HEK293T (cell line): ENCODE results near the gene PRSS38.

Experiments
- ARNT ChIP-seq: fragments of 450-650 bp; IDR thresholded peaks from 2 replicates; pipeline ENCODE4 v1.6.1; 2017; ENCODE audit warnings: mild to moderate bottlenecking
- BHLHE40 ChIP-seq: fragments of 450-650 bp; IDR thresholded peaks from 2 replicates; pipeline ENCODE4 v1.6.1; 2016; ENCODE audit warnings: mild to moderate bottlenecking, moderate library complexity, borderline replicate concordance
- ELF4 ChIP-seq: fragments of 450-650 bp; IDR thresholded peaks from 2 replicates; pipeline ENCODE4 v1.6.1; 2017; ENCODE audit warnings: antibody characterized with exemption
- FOXA1 ChIP-seq: fragments of 450-650 bp; IDR thresholded peaks from 2 replicates; pipeline ENCODE4 v1.6.1; 2016; ENCODE audit warnings: mild to moderate bottlenecking
- FOXK2 ChIP-seq: fragments of 450-650 bp; IDR thresholded peaks from 2 replicates; pipeline ENCODE4 v1.6.1; 2016; ENCODE audit warnings: mild to moderate bottlenecking
- FOXM1 ChIP-seq: fragments of 450-650 bp; IDR thresholded peaks from 2 replicates; pipeline ENCODE4 v1.6.1; 2017; ENCODE audit warnings: mild to moderate bottlenecking, borderline replicate concordance
- NFRKB ChIP-seq: fragments of 450-650 bp; IDR thresholded peaks from 2 replicates; pipeline ENCODE4 v1.6.1; 2016; ENCODE audit warnings: mild to moderate bottlenecking, moderate library complexity
- PKNOX1 ChIP-seq: fragments of 450-650 bp; IDR thresholded peaks from 2 replicates; pipeline ENCODE4 v1.6.1; 2016
- SP1 ChIP-seq: fragments of 450-650 bp; IDR thresholded peaks from 2 replicates; pipeline ENCODE4 v1.6.1; 2017
- TARDBP ChIP-seq: fragments of 450-650 bp; IDR thresholded peaks from 2 replicates; pipeline ENCODE4 v1.6.1; 2016

DNA sequence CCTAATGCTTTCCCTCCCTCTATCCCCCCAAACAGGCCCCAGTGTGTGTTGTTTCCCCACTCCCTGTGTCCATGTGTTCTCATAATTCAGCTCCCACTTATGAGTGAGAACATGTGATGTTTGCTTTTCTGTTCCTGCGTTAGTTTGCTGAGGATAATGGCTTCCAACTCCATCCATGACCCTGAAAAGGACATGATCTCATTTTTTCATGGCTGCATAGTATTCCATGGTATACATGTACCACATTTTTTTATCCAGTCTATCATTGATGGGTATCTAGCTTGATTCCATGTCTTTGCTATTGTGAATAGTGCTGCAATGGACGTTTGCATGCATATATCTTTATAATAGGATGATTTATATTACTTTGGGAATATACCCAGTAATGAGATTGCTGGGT, 8.7 kb downstream of the PRSS38 start:
- TF ChIP-seq SP1: no peak
- TF ChIP-seq FOXM1: no peak
- no peak for TF ChIP-seq BHLHE40
- TF ChIP-seq FOXK2: no peak
- TF ChIP-seq ARNT: no peak
- TF ChIP-seq ELF4: no peak
- no peak for TF ChIP-seq NFRKB
- TF ChIP-seq FOXA1: no peak
- no peak for TF ChIP-seq PKNOX1
- no peak for TF ChIP-seq TARDBP
